ENCODE data around the gene CEP72.

GRCh38 chr5:584846-585245 is 27.3 kb upstream of the CEP72 start:
- no peak for TF ChIP-seq CTCF (IDR thresholded peaks at IDR 0.05; ENCODE audit: borderline replicate concordance, extremely low read depth, low read length, poor library complexity, severe bottlenecking)
- no peak for TF ChIP-seq EZH2 (IDR thresholded peaks at IDR 0.05; ENCODE audit: borderline replicate concordance, low read depth, low read length, severe bottlenecking)
